ENCODE results near the gene SLCO4A1.

SLCO4A1 gene

GRCh38 chr20:62714006-62714405 lies 71.7 kb downstream of the SLCO4A1 start:
- no peak overlapping the region for H3K4me3 Mint-ChIP-seq
- H3K4me1 Mint-ChIP-seq (ENCODE audit: low read depth) = peaks cover 30% of the 10 kb centered on the region
- peaks cover 5% of the 10 kb centered on the region for H3K27me3 Mint-ChIP-seq
- no peaks in the 10 kb centered on the region for H3K36me3 Mint-ChIP-seq
- no peaks in the 10 kb centered on the region for H3K9me3 Mint-ChIP-seq (ENCODE audit: low read depth)
- no peak overlapping the region for H3K27ac Mint-ChIP-seq

- H3K4me1 Mint-ChIP-seq (ENCODE audit: low read depth) = peaks cover 30% of the 10 kb centered on the region
- peaks cover 2% of the 10 kb centered on the region for H3K36me3 Mint-ChIP-seq
- H3K27me3 Mint-ChIP-seq = peaks cover 5% of the 10 kb centered on the region
- no peaks in the 10 kb centered on the region for H3K9me3 Mint-ChIP-seq (ENCODE audit: low read depth)
- no peak overlapping the region for H3K27ac Mint-ChIP-seq
- H3K4me3 Mint-ChIP-seq = no peak overlapping the region
These were observed 72.5 kb downstream of the SLCO4A1 start for GRCh38 chr20:62714799-62715198.

GRCh38 chr20:62715201-62715600 lies 72.9 kb downstream of the SLCO4A1 start:
- Mint-ChIP-seq H3K27ac (no peak overlapping the region), H3K4me3 (no peak overlapping the region), H3K27me3 (peaks cover 2% of the 10 kb centered on the region), H3K4me1 (ENCODE audit: low read depth) (peaks cover 29% of the 10 kb centered on the region), H3K9me3 (ENCODE audit: low read depth) (peaks cover under 1% of the 10 kb centered on the region), H3K36me3 (peaks cover 2% of the 10 kb centered on the region)

GRCh38 chr20:62716198-62716940 lies 74.1 kb downstream of the SLCO4A1 start:
- Mint-ChIP-seq H3K27ac (peak overlapping the region; percentile 68), H3K27me3 (no peaks in the 10 kb centered on the region), H3K36me3 (peaks cover 8% of the 10 kb centered on the region), H3K4me3 (peak overlapping the region; percentile 59), H3K9me3 (ENCODE audit: low read depth) (peaks cover 7% of the 10 kb centered on the region), H3K4me1 (ENCODE audit: low read depth) (peaks cover 28% of the 10 kb centered on the region)

GRCh38 chr20:62716941-62717310 lies 74.6 kb downstream of the SLCO4A1 start:
- H3K4me1 Mint-ChIP-seq (ENCODE audit: low read depth) = peaks cover 34% of the 10 kb centered on the region
- H3K27me3 Mint-ChIP-seq = no peaks in the 10 kb centered on the region
- H3K27ac Mint-ChIP-seq = no peak overlapping the region
- H3K4me3 Mint-ChIP-seq = no peak overlapping the region
- peaks cover 9% of the 10 kb centered on the region for H3K36me3 Mint-ChIP-seq
- H3K9me3 Mint-ChIP-seq (ENCODE audit: low read depth) = peaks cover 9% of the 10 kb centered on the region

GRCh38 chr20:62717933-62718332 lies 75.6 kb downstream of the SLCO4A1 start:
- no peak overlapping the region for H3K27ac Mint-ChIP-seq
- peaks cover 9% of the 10 kb centered on the region for H3K9me3 Mint-ChIP-seq (ENCODE audit: low read depth)
- H3K27me3 Mint-ChIP-seq = no peaks in the 10 kb centered on the region
- H3K4me1 Mint-ChIP-seq (ENCODE audit: low read depth) = peaks cover 34% of the 10 kb centered on the region
- no peak overlapping the region for H3K4me3 Mint-ChIP-seq
- peaks cover 9% of the 10 kb centered on the region for H3K36me3 Mint-ChIP-seq

- H3K4me1 Mint-ChIP-seq (ENCODE audit: low read depth) = peaks cover 34% of the 10 kb centered on the region
- H3K27me3 Mint-ChIP-seq = no peaks in the 10 kb centered on the region
- no peak overlapping the region for H3K4me3 Mint-ChIP-seq
These were observed 76.2 kb downstream of the SLCO4A1 start for GRCh38 chr20:62718546-62718945.

GRCh38 chr20:62719250-62719935 lies 77.1 kb downstream of the SLCO4A1 start:
- Mint-ChIP-seq H3K4me1 (ENCODE audit: low read depth) (peaks cover 34% of the 10 kb centered on the region), H3K27me3 (no peaks in the 10 kb centered on the region), H3K9me3 (ENCODE audit: low read depth) (peaks cover 9% of the 10 kb centered on the region), H3K27ac (no peak overlapping the region), H3K4me3 (no peak overlapping the region), H3K36me3 (peaks cover 9% of the 10 kb centered on the region)

More at GRCh38 chr20:62718546-62718945, 76.2 kb downstream of the SLCO4A1 start:
- H3K27ac Mint-ChIP-seq = no peak overlapping the region
- H3K36me3 Mint-ChIP-seq = peaks cover 9% of the 10 kb centered on the region
- H3K9me3 Mint-ChIP-seq (ENCODE audit: low read depth) = peaks cover 9% of the 10 kb centered on the region

All from activated naive CD8-positive, alpha-beta T cell (primary cell).